Kidney (tissue), 14 donors: ENCODE measurements around the gene PMPCA. TPM values are rescaled to one million over a fixed set of nuclear protein-coding genes. Genes with fewer than 3 reads are reported as not detected.

Source experiments
- DNase-seq, 5 donors: peaks; one replicate each; pipeline ENCODE4 v3.0.0-alpha.2; 2013 to 2020
- FAIRE-seq: peaks from 2 replicates; lab custom pipeline; 2012; peaks lifted over from hg19 to GRCh38; lab: Jason Lieb, UNC
- H3K27ac ChIP-seq, 2 donors: one replicate each; pipeline ENCODE4 v1.7.0; 2013; ENCODE audit warnings: low read depth in 2 of 2, low read length in 2 of 2, inconsistent platforms in 1 of 2
- H3K27me3 ChIP-seq: one replicate; pipeline ENCODE4 v1.7.1; 2013; ENCODE audit warnings: low read length, inconsistent platforms; ENCODE audit not compliant: control insufficient read depth, insufficient read depth
- H3K36me3 ChIP-seq, 3 donors: one replicate each; pipeline versions ENCODE4 v1.7.0 to v1.7.1; 2013; ENCODE audit warnings: low read length in 3 of 3, control low read depth in 1 of 3, inconsistent platforms in 1 of 3; ENCODE audit not compliant: insufficient read depth in 3 of 3, control insufficient read depth in 2 of 3
- H3K4me1 ChIP-seq, 3 donors: one replicate each; pipeline versions ENCODE4 v1.7.0 to v1.7.1; 2013; ENCODE audit warnings: low read length in 3 of 3, inconsistent platforms in 1 of 3, low read depth in 1 of 3; ENCODE audit not compliant: control insufficient read depth in 2 of 3, insufficient read depth in 2 of 3
- H3K4me3 ChIP-seq, 3 donors: one replicate each; pipeline versions ENCODE4 v1.7.0 to v1.8.1; 2013; ENCODE audit warnings: low read length in 3 of 3, control low read depth in 1 of 3, inconsistent platforms in 1 of 3
- H3K9ac ChIP-seq, 3 donors: one replicate each; pipeline versions ENCODE4 v1.7.0 to v1.7.1; 2013; ENCODE audit warnings: low read length in 3 of 3, control low read depth in 1 of 3, inconsistent platforms in 1 of 3
- H3K9me3 ChIP-seq, 3 donors: one replicate each; pipeline versions ENCODE4 v1.7.0 to v1.7.1; 2013; ENCODE audit warnings: low read length in 3 of 3, control low read depth in 1 of 3, inconsistent platforms in 1 of 3; ENCODE audit not compliant: control insufficient read depth in 2 of 3, insufficient read depth in 1 of 3
- intact Hi-C: fragments of 100-400 bp; cut with DNase I; formaldehyde crosslinking; loops from one replicate; pipeline ENCODE4 v1.11.1; 2022
- polyA plus RNA-seq: library from polyadenylated mRNA; stranded (reverse); fragments of 350-450 nt; fragmentation: Illumina TruSeq; extraction: RNeasy Lipid Tissue Mini Kit (QIAGEN cat#74804); gene quantifications from one replicate; pipeline ENCODE4 v1.2.3, GENCODE V29; 2014; ENCODE audit warnings: low read depth, low replicate concordance; ENCODE audit not compliant: insufficient read depth
- total RNA-seq: library from RNA; stranded (reverse); fragmentation: NEBNext Ultra II Directional; extraction: Animal tissue kit (Norgen Biotek cat#: 25700); gene quantifications from one replicate; pipeline ENCODE4 v1.2.1, GENCODE V29; 2021
- TF ChIP-seq, protein P1 (sequence below): IDR thresholded peaks from 3 replicates; pipeline ENCODE4 v1.5.1; 2012; ENCODE audit warnings: mild to moderate bottlenecking, moderate library complexity, borderline replicate concordance; ENCODE audit not compliant: insufficient read depth; ENCODE audit errors: extremely low read depth
- donor health status: control.
- donor health status: control.
- donor health status: control.
- donor health status: control.
- donor health status: control.
- donor health status: DM: yes; HTN: yes; CAD: no.
- donor health status: Normal renal cell carcinoma (clear cell type).

Gene PMPCA
- total and polyA plus RNA-seq, 2 donors from 2014 or later, result 45.6 to 50.1 TPM

DNA sequence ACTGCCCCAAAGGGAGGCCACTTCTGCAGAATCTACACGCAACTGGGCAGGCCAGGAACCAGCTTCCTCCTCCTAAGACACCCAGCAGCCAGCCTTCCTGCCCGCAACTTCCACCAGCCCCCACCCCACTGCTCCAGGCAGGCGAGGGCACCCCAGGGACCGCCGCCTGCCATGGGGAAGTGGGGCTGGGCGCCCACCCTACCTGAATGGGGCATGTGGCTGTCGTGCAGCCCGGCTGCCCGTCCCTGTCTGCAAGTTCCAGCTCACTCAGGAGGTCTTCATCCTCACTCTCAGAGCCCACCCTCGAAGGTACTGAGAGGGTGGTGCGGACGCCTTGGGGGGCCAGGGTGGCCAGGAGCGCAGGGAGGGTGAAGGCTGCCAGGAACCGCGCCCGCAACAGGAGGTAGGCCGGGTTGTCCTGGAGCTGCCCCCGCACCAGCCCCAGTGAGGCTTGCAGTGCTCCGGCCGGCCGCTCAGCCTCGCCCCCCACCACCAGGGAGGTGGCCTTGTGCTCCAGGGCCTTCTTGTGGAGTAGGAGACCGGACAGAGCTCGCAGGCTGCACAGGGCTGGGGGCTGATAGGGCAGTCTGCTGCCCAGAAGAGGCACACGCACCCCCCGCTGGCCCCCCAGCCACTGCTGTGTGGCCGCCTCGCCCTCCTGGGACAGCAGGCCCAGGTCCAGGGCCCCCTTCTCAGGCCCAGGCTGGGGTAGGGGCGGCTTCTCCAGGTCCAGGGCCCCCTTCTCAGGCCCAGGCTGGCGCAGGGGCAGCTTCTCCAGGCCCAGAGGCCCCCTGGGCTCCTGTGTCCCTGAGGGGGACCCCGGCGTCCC, 32.9 kb upstream of the PMPCA start:
- no peak for FAIRE-seq

DNA sequence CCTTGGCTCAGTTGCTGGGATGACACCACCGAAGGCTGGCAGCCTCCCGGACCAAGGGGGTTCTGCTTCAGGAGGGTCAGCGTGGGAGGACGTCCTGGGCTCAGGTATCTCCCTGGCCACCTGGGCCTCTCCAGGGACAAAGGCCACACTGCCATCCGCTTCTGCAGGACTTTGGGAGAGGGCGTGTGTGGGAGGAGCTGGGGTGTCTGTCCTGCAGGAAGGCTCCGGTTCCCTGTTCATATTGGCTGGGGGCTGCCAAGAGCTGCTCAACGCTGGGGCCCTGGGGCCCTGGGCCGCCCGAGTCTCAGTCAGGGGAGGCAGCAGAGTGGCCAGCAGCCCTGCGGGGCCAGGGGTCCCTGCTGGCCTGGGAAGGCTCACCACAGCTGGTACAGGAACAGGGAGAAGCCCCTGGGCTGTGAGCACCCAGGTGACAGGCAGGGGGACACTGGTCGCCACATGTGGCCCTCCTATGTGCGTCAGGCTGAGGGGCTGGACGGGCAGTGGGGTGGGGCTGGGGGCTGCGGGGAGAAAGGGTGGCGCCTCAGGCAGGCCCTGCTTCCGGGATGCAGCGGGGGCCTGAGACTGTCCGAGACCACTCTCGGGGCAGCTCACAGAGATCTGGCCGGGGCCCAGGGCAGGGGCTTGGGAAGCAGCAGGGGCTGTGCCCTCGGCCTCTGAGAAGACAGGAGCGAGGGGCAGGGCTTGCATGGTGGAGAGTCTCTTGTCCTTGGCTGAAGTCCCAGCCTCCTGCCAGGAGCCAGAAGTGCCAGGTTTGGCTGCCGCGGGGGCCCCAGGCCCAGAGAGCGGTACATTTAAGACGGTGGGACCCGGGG, 32.1 kb upstream of the PMPCA start:
- peaks cover 0 to 2% (median 0%) of the 10 kb centered on the region in 3 donors for H3K4me1 ChIP-seq
- TF ChIP-seq, protein P1, sequence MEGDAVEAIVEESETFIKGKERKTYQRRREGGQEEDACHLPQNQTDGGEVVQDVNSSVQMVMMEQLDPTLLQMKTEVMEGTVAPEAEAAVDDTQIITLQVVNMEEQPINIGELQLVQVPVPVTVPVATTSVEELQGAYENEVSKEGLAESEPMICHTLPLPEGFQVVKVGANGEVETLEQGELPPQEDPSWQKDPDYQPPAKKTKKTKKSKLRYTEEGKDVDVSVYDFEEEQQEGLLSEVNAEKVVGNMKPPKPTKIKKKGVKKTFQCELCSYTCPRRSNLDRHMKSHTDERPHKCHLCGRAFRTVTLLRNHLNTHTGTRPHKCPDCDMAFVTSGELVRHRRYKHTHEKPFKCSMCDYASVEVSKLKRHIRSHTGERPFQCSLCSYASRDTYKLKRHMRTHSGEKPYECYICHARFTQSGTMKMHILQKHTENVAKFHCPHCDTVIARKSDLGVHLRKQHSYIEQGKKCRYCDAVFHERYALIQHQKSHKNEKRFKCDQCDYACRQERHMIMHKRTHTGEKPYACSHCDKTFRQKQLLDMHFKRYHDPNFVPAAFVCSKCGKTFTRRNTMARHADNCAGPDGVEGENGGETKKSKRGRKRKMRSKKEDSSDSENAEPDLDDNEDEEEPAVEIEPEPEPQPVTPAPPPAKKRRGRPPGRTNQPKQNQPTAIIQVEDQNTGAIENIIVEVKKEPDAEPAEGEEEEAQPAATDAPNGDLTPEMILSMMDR, result no peak
- DNase-seq (peak in 3 of 5 donors; percentile 67 to 75 (median 74)), FAIRE-seq (no peak)
- peaks cover 0 to 2% (median 0%) of the 10 kb centered on the region in 3 donors for H3K36me3 ChIP-seq
- intact Hi-C loops, result no loop called here
- no peak overlapping the region for H3K27ac ChIP-seq
- no peaks in the 10 kb centered on the region for H3K9me3 ChIP-seq
- H3K9ac ChIP-seq, result no peak overlapping the region
- H3K4me3 ChIP-seq, result no peak overlapping the region
- no peaks in the 10 kb centered on the region for H3K27me3 ChIP-seq

More for the DNA sequence above, 32.9 kb upstream of the PMPCA start:
- no peak overlapping the region for H3K4me3 ChIP-seq
- H3K4me1 ChIP-seq, result peaks cover 0 to 9% (median 3%) of the 10 kb centered on the region in 3 donors
- H3K9ac ChIP-seq, result no peak overlapping the region
- no peaks in the 10 kb centered on the region for H3K9me3 ChIP-seq
- intact Hi-C loops, result no loop called here
- no peak for DNase-seq
- no peaks in the 10 kb centered on the region for H3K27me3 ChIP-seq
- TF ChIP-seq, protein P1, result no peak
- peaks cover 0 to 2% (median 0%) of the 10 kb centered on the region in 3 donors for H3K36me3 ChIP-seq
- H3K27ac ChIP-seq, result no peak overlapping the region

DNA sequence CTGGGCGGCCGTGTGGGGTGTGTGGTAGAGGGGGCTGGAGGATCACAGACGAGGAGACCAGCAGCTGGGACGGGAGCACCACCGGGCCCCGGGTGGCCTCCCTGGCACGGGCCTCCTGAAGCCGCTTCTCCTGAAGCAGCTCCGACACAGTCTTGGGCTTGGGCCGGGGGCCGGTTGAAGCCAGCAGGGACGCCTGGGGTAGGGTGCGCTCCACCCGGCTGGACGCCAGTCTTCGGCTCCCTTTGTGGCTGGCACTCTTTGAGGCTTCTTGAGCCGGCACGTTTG, 31.5 kb upstream of the PMPCA start:
- FAIRE-seq (no peak), DNase-seq (peak in 1 of 5 donors; percentile 74)
- no peaks in the 10 kb centered on the region for H3K27me3 ChIP-seq
- peaks cover 0 to 2% (median under 1%) of the 10 kb centered on the region in 3 donors for H3K36me3 ChIP-seq
- TF ChIP-seq, protein P1, result no peak
- intact Hi-C loops, result no loop called here
- H3K4me1 ChIP-seq, result peaks cover 0 to 2% (median 0%) of the 10 kb centered on the region in 3 donors
- H3K27ac ChIP-seq, result no peak overlapping the region
- H3K4me3 ChIP-seq, result no peak overlapping the region
- no peaks in the 10 kb centered on the region for H3K9me3 ChIP-seq
- H3K9ac ChIP-seq, result no peak overlapping the region
